HG02610 (cell line): ENCODE results near the gene GLRA1.
"Not testable (repeated sequence)": the region's sequence is repeated elsewhere in the genome, so short reads cannot be mapped to it uniquely, and the experiment has no call there.

ENCODE experiments used
- ATAC-seq: cut with Tn5 transposase; IDR thresholded peaks from one replicate; pipeline ENCODE4 v1.9.1; 2021; ENCODE audit warnings: mild to moderate bottlenecking, moderate library complexity; ENCODE audit not compliant: unreplicated experiment

The GLRA1 gene

GRCh38 chr5:151917904-151918303, 6.7 kb downstream of the GLRA1 start:
- ATAC-seq: no peak

DNA sequence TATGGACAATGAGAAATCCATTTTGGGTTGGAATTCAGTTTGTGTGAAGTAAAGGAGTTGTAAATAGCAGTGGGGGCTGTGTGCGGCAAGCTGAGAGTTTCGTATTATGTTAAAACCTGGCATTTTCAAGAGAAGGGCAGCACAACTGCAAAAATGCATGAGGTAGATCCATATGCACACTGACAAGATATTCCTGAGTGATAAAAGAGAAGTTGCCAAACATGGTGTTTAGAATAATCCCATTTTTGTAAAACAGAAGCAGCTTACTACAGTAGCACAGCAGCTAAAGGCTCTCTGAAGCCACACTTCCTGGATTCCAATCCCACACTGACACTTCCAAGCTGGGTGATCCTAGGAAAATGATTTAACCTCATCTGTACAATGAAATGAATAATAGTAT, 11.2 kb downstream of the GLRA1 start:
- ATAC-seq: no peak

GRCh38 chr5:151912360-151912759, 12.3 kb downstream of the GLRA1 start:
- no peak for ATAC-seq

DNA sequence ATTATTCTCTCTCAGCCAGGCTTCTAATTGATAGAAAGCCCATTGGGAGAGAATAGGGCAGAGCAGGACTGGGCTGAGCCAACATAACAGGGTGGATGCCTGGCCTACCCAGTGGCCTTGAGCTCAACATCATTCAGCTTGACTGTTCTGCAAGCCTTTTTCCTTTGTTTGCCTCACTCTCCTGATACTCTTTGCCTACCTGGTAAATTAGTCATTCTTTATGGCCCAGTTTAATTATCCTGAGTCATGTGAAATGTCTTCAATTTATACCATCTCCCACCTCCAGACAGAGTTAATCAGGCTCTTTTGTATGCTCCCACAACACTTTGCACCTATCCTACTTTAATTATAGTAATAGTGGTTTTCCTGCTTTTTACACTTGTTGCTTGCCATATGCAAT, 13.6 kb downstream of the GLRA1 start:
- ATAC-seq: no peak

DNA sequence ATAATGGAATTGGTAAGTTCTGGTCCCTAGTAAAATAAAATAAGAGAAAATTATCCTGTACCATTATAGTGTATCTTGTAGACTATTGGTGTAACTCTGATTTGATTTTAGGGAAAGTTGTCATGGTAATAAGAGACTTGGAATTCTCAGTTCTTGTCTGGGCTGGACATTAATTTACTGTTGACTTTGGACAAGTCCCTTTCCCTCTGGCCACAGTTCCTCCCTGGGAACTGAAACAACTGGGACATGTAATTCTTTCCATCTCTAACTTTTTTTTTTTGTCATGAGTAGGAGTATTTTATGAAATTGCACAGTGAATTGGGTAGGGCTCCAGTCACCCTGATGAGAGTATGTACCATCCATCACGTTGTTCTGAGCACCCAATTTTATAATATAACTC, 15.0 kb downstream of the GLRA1 start:
- ATAC-seq: no peak

- ATAC-seq: no peak
Measured at GRCh38 chr5:151906246-151906645, 18.4 kb downstream of the GLRA1 start.

DNA sequence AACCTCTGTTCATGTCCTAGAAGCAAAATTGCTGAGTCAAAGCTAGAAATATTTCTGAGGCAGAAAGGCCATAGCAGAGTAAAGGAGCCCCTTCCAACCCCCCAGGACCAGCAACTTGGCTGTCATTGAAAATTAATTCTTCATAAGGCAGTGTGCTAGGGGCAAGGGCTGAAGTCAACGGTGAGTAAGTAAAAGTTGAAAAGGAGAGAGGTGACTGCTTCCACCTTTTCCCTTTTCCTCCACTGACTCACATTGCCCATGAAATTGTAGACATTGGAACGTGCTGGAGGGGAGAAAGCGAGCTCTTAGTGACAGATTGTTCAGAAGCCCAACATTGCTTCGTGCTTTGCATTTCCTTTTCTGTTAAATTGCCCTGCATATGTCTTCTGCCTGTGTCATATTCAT, 19.1 kb downstream of the GLRA1 start:
- no peak for ATAC-seq

DNA sequence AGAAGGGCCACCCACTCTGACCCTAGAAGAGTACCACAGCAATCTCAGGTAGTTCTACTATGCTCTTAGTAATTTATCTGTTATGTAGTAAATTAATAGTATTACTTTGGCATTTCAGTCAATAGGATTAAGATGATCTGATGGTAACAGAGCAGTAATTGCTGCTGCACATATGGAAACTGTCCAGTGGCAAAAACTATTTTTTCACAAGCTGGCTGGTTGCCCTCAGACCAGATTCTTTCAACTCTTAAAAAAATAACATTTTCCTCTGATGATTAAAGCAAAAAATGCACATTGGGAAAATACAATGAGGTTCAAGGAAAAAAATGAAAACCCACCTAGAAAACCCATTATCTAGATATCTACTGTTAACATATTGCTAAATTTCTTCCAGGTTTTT, 19.7 kb downstream of the GLRA1 start:
- no peak for ATAC-seq

GRCh38 chr5:151904127-151904526, 20.5 kb downstream of the GLRA1 start:
- ATAC-seq: no peak

DNA sequence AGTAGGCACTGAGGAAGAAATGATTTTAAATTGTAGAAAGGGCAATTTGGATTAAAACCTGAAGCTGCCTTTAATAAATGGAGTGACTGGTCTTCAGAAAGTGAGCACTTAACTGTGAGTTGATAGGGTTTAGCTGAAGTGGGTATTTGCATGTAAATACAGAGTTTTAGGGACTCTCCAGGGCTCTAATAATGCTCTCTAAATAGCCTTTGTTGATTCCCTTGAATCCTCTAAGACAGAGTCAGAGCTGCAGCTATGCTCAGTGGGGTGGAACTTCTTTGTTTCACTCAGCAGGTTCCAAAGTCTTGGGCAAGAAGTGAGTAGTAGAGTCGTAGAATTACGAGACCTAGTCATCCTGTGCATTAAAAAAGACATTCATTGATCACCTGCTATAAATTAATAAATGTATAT, 21.4 kb downstream of the GLRA1 start:
- peak; percentile 97 for ATAC-seq

- peak; percentile 35 for ATAC-seq
Measured at GRCh38 chr5:151902215-151902614, 22.4 kb downstream of the GLRA1 start.

DNA sequence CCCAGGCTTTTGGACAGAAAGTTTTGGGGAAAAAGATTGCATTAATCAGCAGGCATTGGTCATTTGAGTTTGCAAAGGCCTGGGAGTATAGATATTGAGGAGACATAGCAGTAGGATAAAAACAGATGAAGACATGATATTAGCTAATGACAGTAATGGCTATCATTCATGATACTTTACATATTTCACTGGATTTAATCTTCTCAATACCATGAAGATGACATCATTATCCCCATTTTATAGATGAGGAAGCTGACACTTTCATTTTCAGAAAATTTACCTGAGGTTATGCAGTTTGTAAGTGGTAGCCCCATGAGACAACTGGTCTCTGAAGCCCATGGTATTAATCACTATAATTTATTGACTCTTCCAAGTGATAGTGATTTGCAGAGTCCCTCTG, 23.0 kb downstream of the GLRA1 start:
- ATAC-seq: no peak

DNA sequence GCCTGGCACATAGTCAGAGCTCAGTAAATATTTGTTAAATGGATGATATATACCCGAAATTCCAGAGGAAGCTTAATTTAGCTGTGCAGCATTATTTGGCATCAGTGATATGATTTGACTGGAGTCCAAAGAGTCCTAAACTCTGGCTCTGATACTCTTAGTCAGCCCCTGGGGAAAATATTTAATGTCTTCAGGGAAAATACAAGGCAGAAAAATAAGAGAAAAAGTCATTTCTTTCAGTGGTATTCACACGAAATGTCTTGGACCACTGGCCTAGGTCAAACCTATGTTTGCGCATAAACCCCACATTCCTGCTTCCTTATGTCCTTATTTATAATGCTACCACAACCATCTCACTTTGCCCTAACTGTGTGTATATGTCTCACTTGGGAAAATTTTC, 23.8 kb downstream of the GLRA1 start:
- ATAC-seq: no peak

DNA sequence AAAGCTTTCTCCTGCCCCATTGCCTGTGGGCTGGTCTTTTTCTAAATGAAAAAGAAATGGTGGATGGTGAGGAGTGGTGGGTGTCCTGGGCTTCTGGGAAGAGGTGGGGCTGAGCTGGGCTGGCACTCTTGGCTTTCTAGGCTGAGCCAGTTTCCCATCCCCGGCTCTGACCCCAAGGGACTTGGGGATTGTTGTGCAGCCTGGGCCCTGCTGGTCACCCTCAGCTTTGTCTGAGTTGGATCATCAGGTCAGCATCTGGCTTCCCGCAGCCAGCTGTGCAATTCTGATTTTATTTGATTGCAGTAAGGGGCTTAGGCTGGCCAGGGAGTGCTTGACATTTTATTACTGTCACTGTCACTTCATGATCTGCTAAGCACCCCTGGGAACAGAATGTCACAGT, 25.3 kb downstream of the GLRA1 start:
- no peak for ATAC-seq

DNA sequence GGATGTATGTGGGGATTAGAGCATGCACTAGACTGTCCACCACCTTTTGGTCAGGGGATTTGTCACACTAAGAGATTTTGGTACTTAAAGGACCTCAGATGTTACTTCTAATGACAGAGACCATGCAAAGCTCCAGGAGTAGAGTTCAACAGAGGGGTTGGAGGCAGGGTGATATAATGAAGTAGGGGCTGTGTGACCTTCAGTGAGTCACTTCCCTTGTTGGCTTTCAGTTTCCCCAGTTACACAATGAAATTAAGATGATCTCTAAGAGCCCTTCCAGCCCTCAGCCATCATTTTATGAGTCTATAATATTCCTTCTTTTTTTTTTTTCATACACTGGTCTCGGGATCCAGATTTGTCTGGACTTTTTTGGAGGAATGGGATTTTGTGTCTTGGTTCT, 26.8 kb downstream of the GLRA1 start:
- ATAC-seq: no peak

- no peak for ATAC-seq
Measured at GRCh38 chr5:151897020-151897552, 27.6 kb downstream of the GLRA1 start.

- ATAC-seq: no peak
Measured at GRCh38 chr5:151896031-151896691, 28.5 kb downstream of the GLRA1 start.

GRCh38 chr5:151895660-151896030, 29.0 kb downstream of the GLRA1 start:
- no peak for ATAC-seq

- ATAC-seq: not testable (repeated sequence)
Measured at GRCh38 chr5:151893485-151893884, 31.2 kb downstream of the GLRA1 start.

- ATAC-seq: no peak
Measured at GRCh38 chr5:151892393-151892792, 32.3 kb downstream of the GLRA1 start.

DNA sequence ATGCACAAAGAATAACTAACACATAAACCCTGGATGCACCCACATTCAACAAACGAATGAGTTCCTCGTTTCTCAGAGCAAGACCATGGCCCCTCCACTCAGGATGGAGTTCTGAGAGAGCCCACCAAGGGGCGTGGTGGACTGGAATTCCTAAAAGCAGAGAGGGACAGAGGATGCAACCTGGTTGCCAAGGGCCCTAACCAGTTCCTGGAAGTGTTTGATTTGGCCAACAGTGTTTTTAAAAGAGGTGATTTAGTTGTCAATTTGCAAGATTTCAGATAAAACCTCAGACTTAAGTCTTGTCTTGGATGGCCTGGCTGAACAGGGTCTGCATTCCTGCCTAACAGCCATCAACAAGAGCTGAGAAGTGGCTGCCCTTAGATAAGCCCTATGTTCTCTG, 34.4 kb downstream of the GLRA1 start:
- no peak for ATAC-seq

- ATAC-seq: no peak
Measured at GRCh38 chr5:151889614-151890013, 35.0 kb downstream of the GLRA1 start.
